ENCODE measurements around the gene OR6T1.

The OR6T1 gene, protein sequence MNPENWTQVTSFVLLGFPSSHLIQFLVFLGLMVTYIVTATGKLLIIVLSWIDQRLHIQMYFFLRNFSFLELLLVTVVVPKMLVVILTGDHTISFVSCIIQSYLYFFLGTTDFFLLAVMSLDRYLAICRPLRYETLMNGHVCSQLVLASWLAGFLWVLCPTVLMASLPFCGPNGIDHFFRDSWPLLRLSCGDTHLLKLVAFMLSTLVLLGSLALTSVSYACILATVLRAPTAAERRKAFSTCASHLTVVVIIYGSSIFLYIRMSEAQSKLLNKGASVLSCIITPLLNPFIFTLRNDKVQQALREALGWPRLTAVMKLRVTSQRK

DNA sequence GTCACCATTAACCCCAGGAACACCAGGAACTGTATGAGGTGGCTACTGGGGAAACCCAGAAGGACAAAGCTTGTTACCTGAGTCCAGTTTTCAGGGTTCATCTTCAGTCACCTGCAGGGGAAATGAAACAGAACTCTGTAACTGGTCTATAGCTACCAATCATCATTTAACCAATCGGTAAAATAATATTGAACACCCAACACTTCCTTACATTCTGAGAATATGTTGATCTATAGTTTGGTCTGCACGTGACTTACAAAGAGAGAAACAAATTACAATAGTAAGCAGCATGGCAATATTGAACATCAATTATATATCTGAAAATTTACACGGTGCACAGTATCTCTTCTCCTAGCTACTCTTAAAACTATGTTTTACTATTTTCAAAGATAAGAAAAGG, at the start of gene OR6T1:
TSS of gene OR6T1 (minus strand) at position 101 of the 400 bp plus-strand sequence. CDS start at position 101, 0 bp downstream.
- Histone ChIP-seq H3F3A (ENCODE audit: insufficient read depth, low read length) (no peaks in the 10 kb centered on the region), H2AFZ (ENCODE audit: low read length) (no peak within 1 kb of the TSS), H4K20me1 (ENCODE audit: insufficient read depth, low read length) (no peaks in the 10 kb centered on the region), H3K79me2 (ENCODE audit: insufficient read depth, low read length) (no peaks in the 10 kb centered on the region), H3K27ac (ENCODE audit: low read depth, low read length, poor library complexity, severe bottlenecking) (no peak within 1 kb of the TSS), H3K9me3 (ENCODE audit: low read length) (no peaks in the 10 kb centered on the region), H3K9ac (ENCODE audit: low read length) (no peak within 1 kb of the TSS), H3K4me2 (ENCODE audit: low read length) (no peak within 1 kb of the TSS), H3K4me1 (ENCODE audit: insufficient read depth, low read length, severe bottlenecking) (no peaks in the 10 kb centered on the region), H3K9me2 (ENCODE audit: low read depth, low read length) (no peaks in the 10 kb centered on the region), H3K4me3 (ENCODE audit: low read depth, low read length, poor library complexity, severe bottlenecking) (no peak within 1 kb of the TSS), H3K36me3 (ENCODE audit: insufficient read depth, low read length) (no peaks in the 10 kb centered on the region), H3K27me3 (ENCODE audit: insufficient read depth, low read length) (no peaks in the 10 kb centered on the region)
- TF ChIP-seq EZH2 (IDR thresholded peaks at IDR 0.05; ENCODE audit: borderline replicate concordance, low read length) (no peak), CTCF (IDR thresholded peaks at IDR 0.05; ENCODE audit: low read length) (no peak)

GRCh38 chr11:123979311-123979710, 35.7 kb upstream of the OR6T1 start:
- no peak overlapping the region for H3K4me3 ChIP-seq (ENCODE audit: low read depth, low read length, poor library complexity, severe bottlenecking)
- no peak overlapping the region for H3K27ac ChIP-seq (ENCODE audit: low read depth, low read length, poor library complexity, severe bottlenecking)
- no peaks in the 10 kb centered on the region for H3K79me2 ChIP-seq (ENCODE audit: insufficient read depth, low read length)
- no peaks in the 10 kb centered on the region for H3K9me2 ChIP-seq (ENCODE audit: low read depth, low read length)
- no peaks in the 10 kb centered on the region for H3K27me3 ChIP-seq (ENCODE audit: insufficient read depth, low read length)
- no peak overlapping the region for H3K9ac ChIP-seq (ENCODE audit: low read length)
- H3K9me3 ChIP-seq (ENCODE audit: low read length) = no peaks in the 10 kb centered on the region
- H3K4me2 ChIP-seq (ENCODE audit: low read length) = no peak overlapping the region
- no peaks in the 10 kb centered on the region for H3K36me3 ChIP-seq (ENCODE audit: insufficient read depth, low read length)
- H3F3A ChIP-seq (ENCODE audit: insufficient read depth, low read length) = no peaks in the 10 kb centered on the region
- no peaks in the 10 kb centered on the region for H3K4me1 ChIP-seq (ENCODE audit: insufficient read depth, low read length, severe bottlenecking)
- no peak overlapping the region for H2AFZ ChIP-seq (ENCODE audit: low read length)
- no peaks in the 10 kb centered on the region for H4K20me1 ChIP-seq (ENCODE audit: insufficient read depth, low read length)
- TF ChIP-seq CTCF (IDR thresholded peaks at IDR 0.05; ENCODE audit: low read length) (no peak), EZH2 (IDR thresholded peaks at IDR 0.05; ENCODE audit: borderline replicate concordance, low read length) (no peak)

- Histone ChIP-seq H3K9ac (ENCODE audit: low read length) (no peak within 1 kb of the TSS), H3K4me1 (ENCODE audit: insufficient read depth, low read length, severe bottlenecking) (no peaks in the 10 kb centered on the region), H3K79me2 (ENCODE audit: insufficient read depth, low read length) (no peaks in the 10 kb centered on the region), H3K4me3 (ENCODE audit: low read depth, low read length, poor library complexity, severe bottlenecking) (no peak within 1 kb of the TSS), H3K27ac (ENCODE audit: low read depth, low read length, poor library complexity, severe bottlenecking) (no peak within 1 kb of the TSS), H3K36me3 (ENCODE audit: insufficient read depth, low read length) (no peaks in the 10 kb centered on the region), H4K20me1 (ENCODE audit: insufficient read depth, low read length) (no peaks in the 10 kb centered on the region), H3F3A (ENCODE audit: insufficient read depth, low read length) (no peaks in the 10 kb centered on the region), H2AFZ (ENCODE audit: low read length) (no peak within 1 kb of the TSS), H3K4me2 (ENCODE audit: low read length) (no peak within 1 kb of the TSS), H3K27me3 (ENCODE audit: insufficient read depth, low read length) (no peaks in the 10 kb centered on the region), H3K9me2 (ENCODE audit: low read depth, low read length) (no peaks in the 10 kb centered on the region), H3K9me3 (ENCODE audit: low read length) (no peaks in the 10 kb centered on the region)
- TF ChIP-seq EZH2 (IDR thresholded peaks at IDR 0.05; ENCODE audit: borderline replicate concordance, low read length) (no peak), CTCF (IDR thresholded peaks at IDR 0.05; ENCODE audit: low read length) (no peak)
Measured at GRCh38 chr11:123977731-123978347, 34.2 kb upstream of the OR6T1 start, which contains the start of gene OR10S1. OR10S1 (minus strand) TSS chr11:123977781; CDS start chr11:123977664, 117 bp downstream.
